Fibroblast of lung (primary cell): ENCODE data around the gene DYSF. TPM values are rescaled to one million over a fixed set of nuclear protein-coding genes. Genes with fewer than 3 reads are reported as not detected.
"Not testable (repeated sequence)": the region's sequence is repeated elsewhere in the genome, so short reads cannot be mapped to it uniquely, and the experiment has no call there.

Source experiments
- DNase-seq, 2 donors: peaks; one replicate each; pipeline versions ENCODE4 v3.0.0 to v3.0.0-alpha.2; 2010; ENCODE audit warnings: low read depth in 2 of 2
- H2AFZ ChIP-seq: 2 replicates; pipeline ENCODE4 v1.5.1; 2012; ENCODE audit warnings: low read length, control low read depth, inconsistent platforms
- H3K27ac ChIP-seq: 2 replicates; pipeline ENCODE4 v1.5.1; 2011; ENCODE audit warnings: low read length, control low read depth; ENCODE audit not compliant: insufficient read depth
- H3K27me3 ChIP-seq: 2 replicates; pipeline ENCODE4 v1.5.1; 2011; ENCODE audit warnings: mild to moderate bottlenecking, low read length; ENCODE audit not compliant: control insufficient read depth, insufficient read depth
- H3K36me3 ChIP-seq: 2 replicates; pipeline ENCODE4 v1.5.1; 2011; ENCODE audit warnings: low read length; ENCODE audit not compliant: control insufficient read depth, insufficient read depth
- H3K4me1 ChIP-seq: 2 replicates; pipeline ENCODE4 v1.5.1; 2011; ENCODE audit warnings: low read length; ENCODE audit not compliant: control insufficient read depth, insufficient read depth; ENCODE audit errors: extremely low read depth
- H3K4me2 ChIP-seq: 2 replicates; pipeline ENCODE4 v1.5.1; 2011; ENCODE audit warnings: low read length, control low read depth; ENCODE audit not compliant: insufficient read depth; ENCODE audit errors: extremely low read depth
- H3K4me3 ChIP-seq, 4 experiments: fragments of 200-600 bp in 1 of 4; sonication (generic) in 1 of 4; replicated peaks in 1 of 4; 2 replicates each; pipeline ENCODE4 v1.5.1; 2011 to 2016; ENCODE audit warnings: low read length in 4 of 4, low read depth in 3 of 4, mild to moderate bottlenecking in 3 of 4, control low read depth in 2 of 4, inconsistent platforms in 1 of 4, mixed read lengths in 1 of 4; ENCODE audit not compliant: insufficient read depth in 1 of 4; ENCODE audit errors: control extremely low read depth in 1 of 4
- H3K79me2 ChIP-seq: 2 replicates; pipeline ENCODE4 v1.5.1; 2012; ENCODE audit warnings: mild to moderate bottlenecking, low read length, inconsistent platforms; ENCODE audit not compliant: control insufficient read depth, insufficient read depth
- H3K9ac ChIP-seq: 2 replicates; pipeline ENCODE4 v1.5.1; 2011; ENCODE audit warnings: mild to moderate bottlenecking, low read length, control low read depth; ENCODE audit not compliant: insufficient read depth
- H3K9me3 ChIP-seq: 2 replicates; pipeline ENCODE4 v1.5.1; 2012; ENCODE audit warnings: low read depth, low read length; ENCODE audit not compliant: control insufficient read depth, insufficient read depth
- H4K20me1 ChIP-seq: 2 replicates; pipeline ENCODE4 v1.5.1; 2011; ENCODE audit warnings: low read length; ENCODE audit not compliant: control insufficient read depth, insufficient read depth; ENCODE audit errors: extremely low read depth
- EZH2 ChIP-seq: IDR thresholded peaks from 2 replicates; pipeline ENCODE4 v1.5.1; 2012; ENCODE audit warnings: low read length, control low read depth, mild to moderate bottlenecking; ENCODE audit errors: missing control alignments
- polyA plus RNA-seq, 2 donors: library from polyadenylated mRNA; depleted of rRNA in 1 of 2; stranded (reverse) in 1 of 2; unstranded in 1 of 2; fragments of >200 nt; gene quantifications; 2 replicates each; pipeline ENCODE4 v1.2.1, GENCODE V29; 2011 to 2012; ENCODE audit warnings: missing spikeins in 1 of 2
- total RNA-seq: library from RNA; depleted of rRNA; stranded (reverse); fragments of >200 nt; gene quantifications from 2 replicates; pipeline ENCODE4 v1.2.1, GENCODE V29; 2014
- TF ChIP-seq, protein P1 (sequence below), 2 donors: IDR thresholded peaks in 1 of 2; conservative IDR thresholded peaks in 1 of 2; 1 replicate in 1 of 2; 2 replicates in 1 of 2; pipeline ENCODE4 v1.5.1; 2011 to 2012; ENCODE audit warnings: low read length in 2 of 2, control low read depth in 1 of 2, inconsistent platforms in 1 of 2, low read depth in 1 of 2, mild to moderate bottlenecking in 1 of 2

Gene DYSF
- total and polyA plus RNA-seq, 2 donors (not counting 1 experiment from before 2014, with no cell fraction given) = under 0.01 to 0.67 TPM

DNA sequence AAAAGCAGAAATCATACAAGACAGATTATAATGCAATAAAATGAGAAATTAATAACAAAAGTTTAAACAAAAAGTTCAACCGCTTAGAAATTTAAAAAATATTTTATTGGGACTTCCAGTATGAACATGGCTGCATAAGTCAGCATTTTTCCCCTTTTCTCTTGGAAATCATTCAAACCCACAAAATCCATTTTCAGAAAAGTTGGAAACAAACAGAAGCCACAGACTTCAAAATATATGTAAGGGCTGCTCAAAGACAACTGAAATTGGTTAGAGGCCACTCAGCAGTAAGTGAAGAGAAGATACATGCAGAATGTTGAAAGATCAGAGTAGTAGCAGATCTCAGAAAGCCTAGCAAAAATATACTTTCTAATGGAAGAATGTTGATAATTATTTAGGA lies 194.0 kb downstream of the DYSF start:
- Histone ChIP-seq H3K9ac (no peak overlapping the region), H4K20me1 (no peaks in the 10 kb centered on the region), H2AFZ (no peak overlapping the region), H3K9me3 (no peaks in the 10 kb centered on the region), H3K4me3 (no peak overlapping the region), H3K79me2 (no peaks in the 10 kb centered on the region), H3K36me3 (no peaks in the 10 kb centered on the region), H3K27me3 (no peaks in the 10 kb centered on the region), H3K27ac (no peak overlapping the region), H3K4me1 (no peaks in the 10 kb centered on the region), H3K4me2 (no peak overlapping the region)
- no peak for TF ChIP-seq EZH2
- TF ChIP-seq, protein P1, sequence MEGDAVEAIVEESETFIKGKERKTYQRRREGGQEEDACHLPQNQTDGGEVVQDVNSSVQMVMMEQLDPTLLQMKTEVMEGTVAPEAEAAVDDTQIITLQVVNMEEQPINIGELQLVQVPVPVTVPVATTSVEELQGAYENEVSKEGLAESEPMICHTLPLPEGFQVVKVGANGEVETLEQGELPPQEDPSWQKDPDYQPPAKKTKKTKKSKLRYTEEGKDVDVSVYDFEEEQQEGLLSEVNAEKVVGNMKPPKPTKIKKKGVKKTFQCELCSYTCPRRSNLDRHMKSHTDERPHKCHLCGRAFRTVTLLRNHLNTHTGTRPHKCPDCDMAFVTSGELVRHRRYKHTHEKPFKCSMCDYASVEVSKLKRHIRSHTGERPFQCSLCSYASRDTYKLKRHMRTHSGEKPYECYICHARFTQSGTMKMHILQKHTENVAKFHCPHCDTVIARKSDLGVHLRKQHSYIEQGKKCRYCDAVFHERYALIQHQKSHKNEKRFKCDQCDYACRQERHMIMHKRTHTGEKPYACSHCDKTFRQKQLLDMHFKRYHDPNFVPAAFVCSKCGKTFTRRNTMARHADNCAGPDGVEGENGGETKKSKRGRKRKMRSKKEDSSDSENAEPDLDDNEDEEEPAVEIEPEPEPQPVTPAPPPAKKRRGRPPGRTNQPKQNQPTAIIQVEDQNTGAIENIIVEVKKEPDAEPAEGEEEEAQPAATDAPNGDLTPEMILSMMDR (conservative IDR thresholded peaks at IDR 0.05 in 1 of 2, IDR thresholded peaks at IDR 0.05 in 1 of 2; ENCODE audit: low read depth in 1 of 2, low read length in 2 of 2) = no peak
- peak; percentile 6 to 32 for DNase-seq

DNA sequence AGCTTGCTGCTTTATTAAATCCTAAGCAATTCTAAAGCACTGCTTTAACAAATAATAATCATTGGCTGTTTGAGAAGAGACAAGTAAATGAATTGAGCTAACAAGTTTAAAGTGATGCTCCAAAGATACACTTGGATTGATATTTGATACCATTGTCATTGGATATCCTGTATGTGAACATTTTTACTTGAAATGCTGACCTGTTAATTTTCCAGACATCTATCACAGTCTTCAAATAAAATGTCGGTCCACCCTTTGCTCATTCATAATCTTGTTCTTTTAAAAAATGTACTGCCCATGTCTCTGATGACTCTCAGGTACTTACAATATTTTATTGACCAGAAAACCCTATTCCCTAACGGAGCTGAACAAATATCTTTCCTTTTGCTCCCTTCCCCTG lies 202.1 kb downstream of the DYSF start:
- Histone ChIP-seq H3K9ac (no peak overlapping the region), H4K20me1 (no peaks in the 10 kb centered on the region), H2AFZ (no peak overlapping the region), H3K79me2 (no peaks in the 10 kb centered on the region), H3K27me3 (no peaks in the 10 kb centered on the region), H3K4me1 (no peaks in the 10 kb centered on the region), H3K4me2 (no peak overlapping the region), H3K27ac (no peak overlapping the region), H3K9me3 (no peaks in the 10 kb centered on the region), H3K4me3 (no peak overlapping the region), H3K36me3 (no peaks in the 10 kb centered on the region)
- TF ChIP-seq, protein P1 (conservative IDR thresholded peaks at IDR 0.05 in 1 of 2, IDR thresholded peaks at IDR 0.05 in 1 of 2; ENCODE audit: low read depth in 1 of 2, low read length in 2 of 2) = no peak
- no peak for TF ChIP-seq EZH2
- DNase-seq = no peak

- not testable (repeated sequence) for H4K20me1 ChIP-seq, H3K9ac ChIP-seq, H3K27ac ChIP-seq, H3K36me3 ChIP-seq, H3K4me1 ChIP-seq, H3K79me2 ChIP-seq, H3K27me3 ChIP-seq, H3K4me3 ChIP-seq, H2AFZ ChIP-seq, DNase-seq, H3K9me3 ChIP-seq, H3K4me2 ChIP-seq
Observed at GRCh38 chr2:71658256-71658655, 204.9 kb downstream of the DYSF start.
